GM04504 (cell line): ENCODE measurements around the gene PREX1.

Experiments
- DNase-seq: peaks from one replicate; pipeline ENCODE4 v3.0.0-alpha.2; 2012; ENCODE audit warnings: low read depth

The PREX1 gene

DNA sequence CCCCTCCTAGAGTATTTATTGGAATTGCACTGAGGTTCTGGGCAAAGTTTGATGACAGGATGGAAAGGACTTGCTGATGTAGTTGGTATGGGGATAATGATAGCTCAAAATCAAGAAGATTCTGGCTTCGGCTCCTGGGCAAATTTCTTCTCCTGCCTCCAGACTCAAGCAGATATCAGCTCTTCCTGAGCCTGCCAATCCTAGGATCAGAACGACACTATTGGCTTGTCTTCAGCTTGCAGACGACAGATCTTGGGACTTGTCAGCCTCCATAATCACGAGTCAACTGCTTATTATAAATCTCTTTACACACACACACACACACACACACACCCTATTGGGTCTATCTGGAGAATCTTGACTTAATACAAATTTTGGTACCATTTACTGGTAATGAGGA is 131.1 kb downstream of the PREX1 start:
- DNase-seq: no peak

DNA sequence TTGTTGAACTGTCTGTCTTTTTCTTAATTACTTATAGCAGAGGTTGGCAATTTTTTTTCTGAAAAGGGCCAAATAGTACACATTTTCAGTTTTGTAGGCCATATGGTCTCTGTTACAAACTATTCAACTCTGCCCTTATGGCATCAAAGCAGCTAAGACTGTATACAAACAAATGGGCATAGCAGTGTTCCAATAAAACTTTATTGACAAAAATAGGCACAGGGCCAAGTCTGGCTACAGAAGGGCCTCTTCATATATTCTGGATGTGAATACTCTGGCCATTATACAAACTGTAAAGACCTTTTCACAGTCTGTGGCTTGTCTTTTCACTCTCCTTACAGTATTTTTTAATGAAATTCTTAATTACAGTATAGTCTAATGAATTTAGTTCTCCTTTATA is 132.1 kb downstream of the PREX1 start:
- no peak for DNase-seq

DNA sequence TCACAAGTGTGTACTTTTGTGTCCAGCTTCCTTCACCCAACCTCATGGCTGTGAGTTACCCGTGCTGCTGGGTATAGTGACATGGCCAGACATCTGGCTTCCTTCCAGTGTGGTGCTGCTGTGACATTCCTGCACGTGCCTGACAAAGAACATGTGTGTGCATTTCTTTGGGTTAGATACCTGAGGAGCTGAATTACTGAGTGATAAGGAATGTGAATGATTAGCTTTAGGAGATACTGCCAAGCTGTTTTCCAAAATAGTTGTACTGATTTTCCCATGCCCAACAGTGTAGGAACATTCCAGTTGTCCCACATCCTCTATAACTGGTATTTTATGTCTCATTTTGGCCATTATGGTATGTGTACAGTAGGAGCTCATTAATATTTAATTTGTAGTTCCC is 132.5 kb downstream of the PREX1 start:
- no peak for DNase-seq

DNA sequence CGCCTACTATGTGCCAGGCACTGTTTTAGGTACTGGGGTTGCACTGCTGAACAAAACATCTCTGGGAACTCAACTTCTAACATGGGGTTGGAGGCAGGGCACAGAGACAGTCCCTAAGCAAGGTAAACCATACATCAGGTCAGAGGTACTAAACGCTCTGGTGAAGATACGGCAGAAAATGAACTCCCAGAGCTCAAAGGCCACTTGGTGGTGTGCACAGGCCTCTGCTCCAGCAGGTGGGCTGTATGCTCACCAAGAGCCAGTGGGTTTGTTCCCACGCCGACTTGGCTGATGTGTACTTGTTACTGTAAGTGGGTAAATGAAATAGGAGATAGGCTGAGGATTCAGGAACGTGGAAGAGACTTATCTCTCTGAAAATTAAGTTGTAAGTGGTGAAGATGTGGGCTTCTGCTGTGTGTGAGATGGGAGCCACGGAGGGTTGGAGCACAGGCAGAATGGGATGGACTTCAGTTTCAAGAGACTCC is 133.4 kb downstream of the PREX1 start:
- no peak for DNase-seq

DNA sequence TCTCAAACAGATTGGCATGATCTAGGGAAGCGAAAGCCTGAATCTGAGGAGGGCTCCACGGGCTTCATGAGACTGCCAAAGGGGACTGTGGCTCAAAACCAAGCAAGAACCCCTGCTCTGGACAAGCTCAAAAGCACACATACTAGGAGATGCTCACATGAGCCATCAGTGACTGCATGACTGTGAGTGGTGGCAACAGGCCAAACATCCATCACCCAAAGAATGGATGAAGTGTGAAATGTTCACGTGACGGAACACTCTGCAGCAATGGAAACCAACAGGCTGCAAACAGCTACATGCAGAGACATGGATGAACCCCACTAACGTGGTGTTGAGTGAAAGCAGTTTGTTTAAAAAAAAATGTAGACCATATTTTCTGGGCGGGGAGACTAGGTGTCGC is 136.3 kb downstream of the PREX1 start:
- DNase-seq: no peak

DNA sequence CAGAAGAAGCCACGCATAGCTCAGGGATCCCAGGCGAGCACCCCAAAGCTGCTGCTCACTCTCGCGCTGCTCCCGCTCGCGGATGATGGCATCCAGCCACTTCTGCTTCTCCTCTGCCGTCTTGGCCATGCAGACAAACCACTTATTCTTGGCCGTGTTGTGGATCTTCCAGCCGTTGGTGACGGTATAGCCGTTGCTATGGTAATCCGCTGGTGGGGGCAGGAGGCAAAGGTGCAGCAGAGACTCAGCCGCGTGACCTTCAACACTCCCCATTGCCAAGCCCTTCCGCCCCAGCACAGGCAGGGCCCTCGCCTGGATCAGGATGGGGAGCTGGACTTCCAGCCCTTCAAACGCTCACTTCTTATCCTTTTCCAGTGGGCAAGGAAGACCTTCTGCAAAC is 136.9 kb downstream of the PREX1 start:
- DNase-seq: no peak

DNA sequence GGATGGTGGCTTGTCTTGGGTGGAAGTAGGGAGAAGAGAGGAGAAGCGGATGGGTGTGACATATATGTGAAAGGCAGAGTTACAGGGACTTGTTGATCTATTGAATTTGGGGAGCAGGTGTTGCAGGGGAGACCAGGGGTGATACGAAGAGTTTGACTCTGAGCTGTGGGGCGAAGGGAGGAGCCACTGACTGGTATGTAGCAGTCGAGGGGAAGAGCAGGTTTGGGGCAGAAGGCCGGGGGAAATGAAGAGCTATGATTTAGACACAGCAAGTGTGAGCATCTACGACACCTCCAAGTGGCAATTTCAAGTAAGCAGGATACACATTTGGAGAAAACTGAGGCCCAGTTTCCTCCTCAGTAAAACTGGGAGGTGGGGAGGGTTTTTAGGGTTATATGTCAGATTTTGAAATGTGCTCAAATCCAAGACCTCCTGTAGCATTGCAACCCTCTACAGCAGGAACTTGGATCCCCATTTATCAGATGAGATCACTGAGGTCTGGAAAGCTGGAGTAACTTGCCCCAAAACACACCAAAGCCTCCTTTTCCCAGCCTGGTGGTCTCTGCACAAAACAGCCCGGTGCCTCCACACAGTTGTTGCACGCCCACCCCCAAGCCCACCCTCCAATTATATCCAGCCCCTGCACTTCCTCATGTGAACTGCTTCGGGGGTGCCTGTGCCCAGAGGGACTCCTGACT is 137.8 kb downstream of the PREX1 start:
- no peak for DNase-seq

DNA sequence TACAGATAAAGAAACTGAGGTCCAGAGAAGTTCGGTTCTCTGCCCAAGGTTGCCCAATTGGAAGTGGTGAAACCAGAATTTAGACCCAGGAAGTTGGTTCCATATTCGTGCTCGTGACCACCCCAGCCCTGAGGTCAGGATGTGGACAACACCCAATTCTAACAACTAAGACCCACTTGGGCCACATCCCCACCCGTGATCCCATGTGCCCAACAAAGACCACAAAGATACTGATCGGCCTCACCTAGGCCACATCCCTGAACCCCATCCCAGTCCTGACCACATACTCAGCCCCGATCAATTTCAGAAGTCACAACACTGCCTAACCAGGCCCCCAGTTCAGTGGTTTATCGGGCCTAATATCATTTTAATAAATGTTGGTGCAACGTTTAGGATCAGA is 138.4 kb downstream of the PREX1 start:
- DNase-seq: no peak

DNA sequence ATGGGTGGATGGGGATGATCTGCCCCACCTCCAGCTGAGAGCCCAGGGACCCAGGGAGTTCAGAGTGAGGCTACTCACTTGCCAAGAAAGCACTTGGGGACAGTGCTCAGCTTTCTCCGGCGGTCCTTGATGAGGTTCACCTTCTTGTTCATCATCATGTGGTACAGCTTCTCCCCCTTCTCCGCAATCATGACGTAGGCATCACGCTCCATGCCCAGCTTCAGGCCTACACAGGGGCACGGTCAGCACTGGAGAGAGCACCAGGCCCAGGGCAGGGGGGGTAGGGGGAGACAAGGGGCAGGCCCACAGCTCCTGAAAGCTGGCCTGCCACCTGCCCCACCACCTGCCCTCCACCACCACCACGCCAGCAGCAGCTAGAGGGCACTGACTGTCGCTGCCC is 139.2 kb downstream of the PREX1 start:
- DNase-seq: no peak

DNA sequence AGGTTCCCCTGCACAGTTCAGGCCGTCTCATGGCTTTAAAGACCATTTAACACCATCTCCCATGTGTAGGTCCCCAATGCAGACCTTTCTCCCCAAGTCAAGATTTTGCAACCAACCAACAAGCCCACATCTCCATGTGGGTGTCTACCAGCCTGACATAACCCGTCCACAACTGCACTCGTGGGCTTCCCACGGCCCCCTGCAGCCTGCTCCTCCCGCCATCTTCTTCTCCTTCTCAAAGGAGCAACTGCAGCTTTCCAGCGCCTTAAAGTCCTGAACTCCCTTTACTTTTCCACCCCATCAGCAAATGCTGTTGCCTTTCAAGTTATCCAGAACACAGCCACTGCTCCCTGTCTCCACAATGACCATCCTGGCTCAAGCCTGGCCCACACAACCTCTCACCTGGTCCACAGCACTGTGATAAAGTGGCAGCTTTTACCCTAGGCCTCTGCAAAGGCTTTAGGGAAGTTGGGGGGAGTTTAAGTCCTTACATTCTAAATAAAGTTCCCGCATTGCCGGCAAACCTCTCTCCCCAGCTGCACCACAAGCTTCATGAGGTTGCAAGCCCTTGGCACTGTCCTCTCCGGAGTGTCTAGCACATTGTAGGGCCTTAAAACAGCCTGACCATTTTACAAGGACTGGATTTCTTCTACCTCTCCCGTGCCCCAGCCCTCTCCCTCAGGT is 140.5 kb downstream of the PREX1 start:
- DNase-seq: no peak

DNA sequence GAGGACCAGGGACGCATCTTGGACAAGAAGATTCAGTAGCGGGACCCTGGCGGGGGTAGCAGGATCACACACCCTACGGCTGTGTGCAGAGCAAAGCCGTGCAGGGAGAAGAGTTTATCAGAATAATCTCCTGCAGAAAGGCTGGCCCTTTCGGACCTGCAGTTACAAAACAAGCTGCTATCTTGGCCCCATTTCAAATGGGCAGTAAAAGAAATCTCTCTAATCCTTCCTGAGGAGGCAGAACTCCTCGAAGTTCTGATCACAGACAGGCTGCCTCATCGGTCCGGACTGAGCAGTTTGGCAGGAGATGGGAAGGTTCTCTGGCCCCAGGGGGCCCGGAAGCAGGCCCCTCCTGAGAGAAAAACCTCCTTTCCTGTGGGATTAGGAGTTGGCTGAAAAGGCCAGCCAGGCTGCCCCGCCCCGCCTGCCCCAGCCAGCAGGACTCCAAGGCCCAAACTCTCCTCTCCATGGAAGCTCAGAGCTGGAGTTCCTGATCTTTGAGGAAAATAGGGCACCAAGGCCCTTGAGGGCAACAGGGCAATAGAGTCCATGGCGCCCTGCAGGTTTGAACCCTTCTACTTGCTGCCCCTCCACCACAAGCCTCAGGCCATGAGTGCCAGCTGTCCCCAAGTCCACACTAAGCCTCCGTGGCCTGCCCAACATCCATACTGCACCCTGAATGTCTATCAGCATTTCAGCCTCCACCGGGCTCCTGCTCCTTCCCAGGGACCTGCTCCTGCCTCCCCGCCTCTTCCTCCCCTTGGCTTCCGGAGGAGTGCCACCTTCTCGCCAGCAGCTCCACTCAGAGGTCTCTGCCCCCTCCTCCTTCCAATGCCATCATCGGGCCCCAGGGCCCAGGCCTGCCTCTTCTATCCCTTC is 141.3 kb downstream of the PREX1 start:
- peak; percentile 54 for DNase-seq

DNA sequence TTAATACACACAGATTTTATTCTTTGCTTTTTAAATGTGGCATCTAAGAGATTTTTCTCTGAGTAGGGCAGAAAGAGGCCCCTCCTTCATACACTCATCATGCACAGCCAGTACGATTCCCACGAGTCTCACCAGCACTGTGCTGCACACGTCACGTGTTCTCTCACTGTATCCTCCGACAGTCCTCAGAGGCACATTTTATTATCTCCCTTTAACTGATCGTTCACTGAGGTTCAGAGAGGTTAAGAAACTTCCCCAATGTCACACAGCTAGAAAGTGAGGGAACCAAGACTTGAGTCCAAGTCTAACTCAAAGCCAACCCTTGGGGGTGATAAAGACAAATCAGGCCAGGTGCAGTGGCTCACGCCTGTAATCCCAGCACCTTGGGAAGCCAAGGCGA is 142.5 kb downstream of the PREX1 start:
- no peak for DNase-seq

DNA sequence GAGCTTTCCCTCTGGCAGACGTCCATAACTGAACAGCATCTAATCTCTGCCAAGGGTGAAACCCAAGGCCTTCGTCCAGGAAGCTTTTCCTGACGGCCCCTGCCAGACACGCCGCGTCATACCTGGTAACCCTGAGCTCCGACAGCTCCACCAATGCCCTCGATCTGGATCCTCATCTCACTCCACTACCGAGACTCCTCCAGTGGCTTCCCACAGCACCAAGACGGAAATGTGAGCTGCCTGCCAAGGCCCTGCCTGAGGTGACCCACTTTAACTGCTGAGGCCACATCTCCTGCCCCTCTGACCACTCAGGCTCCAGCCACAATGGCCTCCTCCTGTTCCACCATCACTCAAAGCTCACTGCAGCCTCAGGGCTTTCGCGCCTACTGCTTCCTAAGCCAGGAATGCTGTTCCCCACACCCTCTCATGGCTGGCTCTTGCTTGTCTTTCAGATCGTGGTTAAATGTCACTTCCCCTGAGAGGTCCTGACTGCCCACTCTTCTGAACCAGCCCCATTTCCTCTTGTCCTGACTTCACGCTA is 143.2 kb downstream of the PREX1 start:
- no peak for DNase-seq

DNA sequence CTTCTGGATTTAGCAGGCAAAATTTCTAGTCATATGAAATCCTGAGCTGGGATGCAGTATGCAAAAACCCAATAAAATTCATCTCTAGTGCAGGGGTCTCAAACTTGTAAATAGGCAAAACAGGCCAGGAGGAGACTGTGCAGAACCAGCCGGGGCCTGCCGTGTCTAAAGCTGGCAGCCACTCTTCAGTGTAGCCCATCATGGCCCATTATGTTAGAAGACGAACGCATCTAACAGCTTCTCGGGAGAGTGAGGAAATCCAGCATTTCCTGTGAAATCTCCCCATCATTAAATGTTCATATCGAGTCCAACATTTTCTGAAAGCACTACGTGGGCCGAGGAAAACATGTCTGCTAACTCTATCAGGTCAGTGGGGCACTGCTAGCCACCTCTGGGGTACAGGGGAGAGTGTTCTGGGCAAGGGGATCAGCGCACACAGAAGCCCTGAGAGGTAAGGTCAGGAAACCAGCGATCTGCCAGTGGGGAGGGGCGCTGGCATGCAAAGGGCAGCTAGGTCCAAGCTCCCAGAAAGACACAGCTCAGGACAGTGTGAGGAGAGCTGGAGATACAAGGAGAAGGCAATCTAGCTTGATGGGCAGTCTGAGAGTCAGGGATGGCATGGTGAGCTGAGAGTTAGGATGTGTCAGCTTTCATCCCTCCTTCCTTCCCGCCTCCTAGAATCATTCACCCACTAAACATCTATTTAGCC is 144.2 kb downstream of the PREX1 start:
- DNase-seq: no peak

DNA sequence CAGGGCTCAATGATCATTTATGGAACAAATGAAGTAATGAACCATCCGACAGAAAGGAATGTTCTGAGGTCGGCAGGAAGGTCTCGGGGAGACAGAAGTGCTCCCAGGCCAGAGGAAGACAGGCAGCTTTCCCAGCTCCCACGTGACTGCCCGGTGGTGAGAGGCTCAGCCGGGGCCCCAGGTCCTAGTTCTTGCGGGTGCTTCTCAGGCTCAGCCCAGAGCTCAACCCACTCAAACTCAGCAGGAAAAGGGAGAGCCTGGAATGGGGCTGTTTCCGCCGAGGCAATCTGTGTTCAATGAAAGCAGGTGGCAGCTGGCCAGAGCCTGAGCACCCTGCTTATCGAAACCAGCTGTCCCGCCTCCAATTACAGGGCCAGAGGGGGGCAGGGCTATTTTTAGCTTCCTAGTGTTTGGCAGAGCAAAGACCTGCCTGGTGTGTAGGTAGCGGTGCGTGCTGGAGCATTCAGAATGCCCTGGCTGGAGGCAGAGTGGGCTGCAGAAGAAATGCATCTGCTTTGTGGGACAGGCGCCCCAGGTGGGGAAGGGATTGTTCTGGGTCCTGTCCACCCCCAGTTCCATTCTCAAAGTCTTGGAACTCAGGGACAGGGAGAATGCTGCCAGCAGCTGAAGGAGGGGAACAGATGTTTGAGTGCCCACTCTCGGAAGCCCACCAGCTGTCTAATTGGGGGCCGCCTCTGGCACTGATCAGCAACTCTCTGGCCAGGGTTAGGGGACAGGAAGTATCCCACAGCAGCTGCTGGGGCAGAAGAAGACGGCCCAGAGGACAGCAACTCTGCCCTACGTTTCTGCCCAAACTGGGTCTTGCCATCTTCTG is 145.1 kb downstream of the PREX1 start:
- DNase-seq: peak; percentile 96

DNA sequence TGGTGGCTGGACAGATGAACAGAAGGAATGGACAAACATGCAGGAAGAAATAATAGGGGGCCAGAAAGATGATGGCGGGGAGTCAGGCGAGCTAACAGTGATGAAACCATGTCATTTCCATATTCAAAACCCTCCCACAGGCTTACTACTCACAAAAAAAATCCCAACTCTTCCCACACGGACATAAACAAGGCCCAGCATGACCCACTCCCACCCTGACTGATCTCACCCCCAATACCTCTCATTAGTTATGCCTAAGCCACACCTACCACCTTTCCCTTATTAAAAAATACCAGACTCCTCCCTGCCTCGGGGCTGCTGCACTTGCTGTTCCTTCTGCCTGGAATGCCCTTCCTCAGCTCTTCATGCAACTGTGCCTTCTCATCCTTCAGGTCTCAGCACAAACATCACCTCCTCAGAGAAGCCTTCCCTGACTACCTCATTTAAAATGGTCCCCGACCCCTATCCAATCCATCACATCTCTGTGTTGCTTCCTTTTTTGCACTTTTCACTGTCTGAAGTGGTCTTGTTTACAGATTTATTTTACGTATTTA is 145.8 kb downstream of the PREX1 start:
- no peak for DNase-seq

DNA sequence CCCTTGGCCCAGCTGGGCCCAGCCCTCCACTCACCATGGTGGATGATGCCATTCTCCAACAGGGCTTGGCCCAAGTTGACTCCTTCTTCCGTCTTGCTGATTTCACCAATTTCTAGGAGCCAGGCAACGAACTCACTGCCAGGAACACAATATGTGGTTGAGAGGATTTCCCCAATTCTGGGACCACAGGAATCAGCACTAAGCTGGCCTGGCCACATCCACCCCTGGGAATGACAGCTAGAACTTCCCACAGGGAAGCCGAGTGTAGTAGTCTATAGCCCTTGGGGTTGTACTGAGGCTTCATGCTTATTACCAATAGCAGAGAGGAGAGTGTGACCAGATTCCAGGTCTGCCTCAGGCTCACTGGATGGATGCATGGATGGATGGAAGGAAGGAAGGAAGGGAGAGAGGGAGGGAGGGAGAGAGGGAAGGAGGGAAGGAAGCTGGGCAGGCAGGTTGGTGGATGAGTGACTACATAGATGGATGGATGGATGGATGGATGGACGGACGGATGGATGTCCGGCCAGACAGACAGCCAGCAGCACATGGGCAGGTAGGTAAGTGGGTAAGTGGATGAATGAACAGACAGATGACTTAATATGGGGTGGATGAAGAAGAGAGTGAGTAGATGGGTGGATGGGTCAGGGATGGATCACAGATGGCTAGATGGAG is 146.5 kb downstream of the PREX1 start:
- no peak for DNase-seq

DNA sequence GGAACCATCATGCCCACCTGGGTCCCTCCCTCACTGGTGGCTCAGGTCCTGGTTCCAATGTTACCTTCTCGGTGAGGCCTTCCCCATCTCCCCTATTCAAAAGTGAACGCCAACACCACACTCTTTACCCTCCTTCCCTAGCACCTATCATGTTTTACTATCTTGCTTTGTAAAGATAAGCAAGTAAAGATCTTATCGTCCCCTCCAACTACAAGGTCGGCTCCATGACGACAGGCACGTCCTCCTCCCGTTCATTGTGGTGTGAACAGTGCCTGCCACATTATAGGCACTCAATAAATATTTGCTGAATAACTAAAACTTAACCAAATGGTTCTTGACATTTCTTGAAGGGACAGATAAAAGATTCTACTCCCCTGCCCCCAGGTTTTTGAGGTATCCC is 147.1 kb downstream of the PREX1 start:
- no peak for DNase-seq

DNA sequence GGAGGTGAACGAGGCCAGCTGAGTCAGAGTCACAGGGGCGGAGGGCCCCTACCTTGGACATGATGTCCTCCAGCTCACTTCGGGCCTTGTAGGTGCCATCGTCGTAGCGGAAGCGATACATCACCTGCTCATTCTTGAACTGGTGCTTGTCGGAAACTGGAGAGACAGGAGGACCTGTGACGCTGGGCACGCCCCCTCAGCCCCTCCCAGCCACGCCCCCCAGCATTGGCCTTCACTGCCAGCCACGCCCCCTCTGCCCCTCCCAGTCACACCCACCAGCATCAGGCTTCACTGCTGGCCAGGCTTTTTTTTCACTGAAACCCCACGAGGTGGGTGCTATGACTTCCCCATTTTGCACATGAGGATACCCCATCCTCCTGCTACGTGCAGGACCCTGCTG is 148.2 kb downstream of the PREX1 start:
- DNase-seq: no peak

DNA sequence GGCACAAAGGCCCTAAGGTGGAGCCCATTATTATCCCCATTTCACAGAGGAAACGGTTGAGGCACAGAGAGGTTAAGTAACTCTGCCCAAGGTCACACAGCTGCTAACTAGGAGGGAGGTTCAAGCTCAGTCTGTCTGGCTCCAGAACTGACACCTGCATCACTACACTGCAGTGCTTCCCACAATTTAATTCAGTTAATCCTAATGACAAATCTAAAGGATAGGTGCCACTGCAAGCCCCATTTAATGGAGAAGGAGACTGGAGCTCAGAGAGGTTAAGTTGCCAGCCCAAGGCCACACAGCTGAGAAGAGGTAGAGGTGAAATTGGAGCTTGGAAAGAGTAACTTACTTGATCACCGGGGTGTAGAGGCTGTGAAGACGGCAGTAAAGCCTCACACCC is 148.8 kb downstream of the PREX1 start:
- DNase-seq: no peak
